SJSA1 (cell line): Measurements from ENCODE around the gene TSHZ2. TPM values are rescaled to one million over a fixed set of nuclear protein-coding genes. Genes with fewer than 3 reads are reported as not detected.
"Not testable (repeated sequence)": the region's sequence is repeated elsewhere in the genome, so short reads cannot be mapped to it uniquely, and the experiment has no call there.

Experiments
- DNase-seq, 2 experiments: peaks; one replicate each; pipeline ENCODE4 v3.0.0-alpha.2; 2015 to 2020; ENCODE audit warnings: low spot score in 2 of 2, low read depth in 1 of 2
- H3K27ac ChIP-seq: fragments of 250-450 bp; sonication (Bioruptor Pico); 2 replicates; pipeline ENCODE4 v1.5.1; 2020; ENCODE audit warnings: mild to moderate bottlenecking, moderate library complexity
- H3K27me3 ChIP-seq: fragments of 250-450 bp; sonication (Bioruptor Pico); replicated peaks from 2 replicates; pipeline ENCODE4 v1.5.1; 2020; ENCODE audit warnings: mild to moderate bottlenecking, moderate library complexity
- H3K36me3 ChIP-seq: fragments of 250-450 bp; sonication (Bioruptor Pico); 2 replicates; pipeline ENCODE4 v1.5.1; 2020; ENCODE audit warnings: mild to moderate bottlenecking
- H3K4me1 ChIP-seq: fragments of 250-450 bp; sonication (Bioruptor Pico); replicated peaks from 2 replicates; pipeline ENCODE4 v1.6.1; 2021; ENCODE audit warnings: mild to moderate bottlenecking
- H3K4me3 ChIP-seq: fragments of 250-450 bp; sonication (Bioruptor Pico); 2 replicates; pipeline ENCODE4 v1.5.1; 2020; ENCODE audit warnings: mild to moderate bottlenecking
- H3K9me3 ChIP-seq: fragments of 250-450 bp; sonication (Bioruptor Pico); replicated peaks from 2 replicates; pipeline ENCODE4 v1.5.1; 2020; ENCODE audit warnings: mild to moderate bottlenecking
- total RNA-seq: library from RNA; depleted of rRNA; stranded (reverse); fragments of >200 nt; shearing (Covaris generic); gene quantifications from 2 replicates; pipeline ENCODE4 v1.2.3, GENCODE V29; 2014

TSHZ2 gene
- total RNA-seq, 1 experiment from 2014 or later, result not detected

DNA sequence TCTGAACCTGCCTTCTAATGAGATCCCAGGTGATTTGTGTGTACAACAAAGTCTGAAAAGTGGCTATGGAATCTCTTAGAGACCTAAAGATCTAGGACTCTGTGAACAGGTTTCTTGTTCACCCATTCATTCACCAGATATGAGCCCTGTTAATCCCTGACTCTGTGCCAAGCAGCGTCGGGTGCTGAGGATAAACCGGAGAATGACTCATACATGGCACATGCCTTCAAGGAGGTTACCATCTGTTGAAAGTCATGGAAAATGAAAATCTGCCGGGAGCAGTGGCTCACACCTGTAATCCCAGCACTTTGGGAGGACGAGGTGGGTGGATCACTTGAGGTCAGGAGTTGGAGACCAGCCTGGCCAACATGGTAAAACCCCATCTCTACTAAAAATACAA is 549.3 kb downstream of the TSHZ2 start:
- not testable (repeated sequence) for H3K27me3 ChIP-seq, H3K9me3 ChIP-seq, H3K36me3 ChIP-seq, H3K27ac ChIP-seq, DNase-seq, H3K4me3 ChIP-seq, H3K4me1 ChIP-seq

DNA sequence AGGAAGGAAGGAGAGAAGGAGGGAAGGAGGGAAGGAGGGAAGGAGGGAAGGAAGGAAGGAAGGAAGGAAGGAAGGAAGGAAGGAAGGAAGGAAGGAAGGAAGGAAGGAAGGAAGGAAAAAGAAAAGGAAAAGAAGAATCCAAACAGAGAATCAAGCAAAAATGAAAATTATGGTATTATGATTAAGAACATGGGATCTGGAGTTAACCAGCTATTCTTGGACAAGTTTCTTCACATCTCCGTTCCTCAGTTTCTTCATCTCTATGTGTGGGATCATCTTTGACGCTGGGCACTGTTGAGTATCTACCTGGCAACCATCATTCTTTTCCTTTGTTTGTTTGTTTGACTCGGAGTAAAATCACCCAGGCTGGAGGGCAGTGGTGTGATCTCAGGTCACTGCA is 549.9 kb downstream of the TSHZ2 start:
- Histone ChIP-seq H3K36me3 (no peaks in the 10 kb centered on the region), H3K4me1 (no peaks in the 10 kb centered on the region), H3K9me3 (no peaks in the 10 kb centered on the region), H3K27me3 (no peaks in the 10 kb centered on the region), H3K4me3 (no peak overlapping the region), H3K27ac (no peak overlapping the region)
- no peak for DNase-seq

DNA sequence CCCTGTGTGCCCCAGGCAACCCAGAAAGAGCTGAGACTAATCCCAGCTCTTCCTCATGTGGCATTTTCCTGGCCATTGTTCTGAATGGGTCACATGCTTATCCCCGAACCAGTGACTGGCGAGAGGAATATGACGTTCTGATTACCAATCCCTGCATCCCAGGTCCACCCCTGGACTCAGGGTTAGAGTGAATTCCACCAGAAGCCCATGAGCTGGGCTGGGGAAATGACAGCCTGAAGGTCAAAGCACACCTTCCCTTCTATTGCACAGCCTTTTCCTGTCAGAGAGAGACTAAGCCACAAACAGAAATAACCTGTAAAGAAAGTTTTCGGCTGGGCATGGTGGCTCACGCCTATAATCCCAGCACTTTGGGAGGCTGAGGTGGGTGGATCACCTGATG is 550.5 kb downstream of the TSHZ2 start:
- Histone ChIP-seq H3K27me3 (no peaks in the 10 kb centered on the region), H3K36me3 (no peaks in the 10 kb centered on the region), H3K4me3 (no peak overlapping the region), H3K4me1 (no peaks in the 10 kb centered on the region), H3K27ac (no peak overlapping the region), H3K9me3 (no peaks in the 10 kb centered on the region)
- no peak for DNase-seq

DNA sequence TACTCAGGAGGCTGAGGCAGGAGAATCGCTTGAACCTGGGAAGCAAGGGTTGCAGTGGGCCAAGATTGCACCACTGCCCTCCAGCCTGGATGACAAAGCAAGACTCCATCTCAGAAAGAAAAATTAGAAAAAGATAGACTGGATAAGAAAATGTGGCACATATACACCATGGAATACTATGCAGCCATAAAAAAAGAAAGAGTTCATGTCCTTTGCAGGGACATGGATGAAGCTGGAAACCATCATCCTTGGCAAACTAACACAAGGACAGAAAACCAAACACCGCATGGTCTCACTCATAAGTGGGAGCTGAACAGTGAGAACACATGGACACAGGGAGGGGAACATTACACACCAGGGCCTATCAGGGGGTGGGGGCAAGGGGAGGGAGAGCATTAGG is 551.5 kb downstream of the TSHZ2 start:
- not testable (repeated sequence) for H3K27me3 ChIP-seq, H3K4me3 ChIP-seq, DNase-seq, H3K27ac ChIP-seq, H3K36me3 ChIP-seq, H3K4me1 ChIP-seq, H3K9me3 ChIP-seq

DNA sequence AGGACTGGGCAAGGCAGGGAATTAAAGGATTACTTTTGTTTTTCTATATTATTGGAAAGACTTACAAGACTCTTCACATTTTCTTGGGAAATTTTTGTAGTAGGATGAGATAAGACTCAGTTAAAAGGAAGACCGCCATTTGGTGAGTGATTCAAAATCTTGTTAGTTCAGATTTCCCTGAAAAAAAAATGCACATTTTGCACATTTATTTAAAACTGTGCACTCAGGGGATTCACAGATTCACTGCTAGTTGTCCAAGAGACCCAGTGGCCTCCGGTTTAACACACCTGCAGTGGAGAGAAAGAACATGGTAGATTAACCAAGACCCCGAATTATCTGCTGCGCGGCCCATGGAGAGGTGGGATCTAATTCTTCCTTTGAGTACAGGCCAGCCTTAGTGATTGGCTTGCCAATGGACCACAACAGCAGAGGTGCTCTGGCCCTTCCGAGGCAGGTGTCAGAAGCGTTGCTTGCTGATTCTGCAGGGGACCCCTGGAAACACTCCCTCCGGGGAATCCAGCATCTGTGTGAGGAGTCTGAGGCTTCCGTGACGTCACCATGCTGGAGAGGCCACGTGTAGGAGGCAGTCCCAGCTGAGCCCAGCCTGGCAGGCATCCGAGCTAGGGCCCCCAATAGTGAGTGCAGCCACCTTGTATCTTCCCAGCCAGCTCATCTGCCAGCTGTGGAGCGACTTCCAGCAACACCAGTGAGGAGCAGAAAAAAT is 552.6 kb downstream of the TSHZ2 start:
- Histone ChIP-seq H3K27me3 (no peaks in the 10 kb centered on the region), H3K4me3 (no peak overlapping the region)

DNA sequence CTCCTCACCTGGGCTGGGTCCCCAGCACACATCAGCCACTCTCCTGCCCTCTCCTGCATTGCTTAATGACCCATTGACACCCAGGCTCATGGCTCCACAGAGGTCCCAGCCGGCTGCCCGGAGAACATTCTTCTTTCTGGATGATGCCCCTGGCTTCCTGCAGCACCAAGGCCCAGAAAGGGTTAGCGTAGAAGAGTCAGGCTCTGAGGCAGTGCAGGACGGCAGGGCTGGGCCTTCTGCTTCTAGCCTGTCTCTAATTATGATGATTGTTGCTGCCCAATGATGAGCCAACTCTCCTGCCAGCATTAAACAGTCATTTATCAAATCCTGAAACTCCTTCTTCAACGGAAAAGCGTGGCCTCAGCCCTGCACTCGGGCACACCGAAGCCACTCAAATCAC is 555.0 kb downstream of the TSHZ2 start:
- no peaks in the 10 kb centered on the region for H3K27me3 ChIP-seq
- no peaks in the 10 kb centered on the region for H3K36me3 ChIP-seq
- no peak for DNase-seq
- no peaks in the 10 kb centered on the region for H3K9me3 ChIP-seq
- no peaks in the 10 kb centered on the region for H3K4me1 ChIP-seq
- no peak overlapping the region for H3K27ac ChIP-seq
- H3K4me3 ChIP-seq, result no peak overlapping the region

More for the DNA sequence above, 552.6 kb downstream of the TSHZ2 start:
- Histone ChIP-seq H3K27ac (no peak overlapping the region), H3K36me3 (no peaks in the 10 kb centered on the region), H3K9me3 (no peaks in the 10 kb centered on the region), H3K4me1 (no peaks in the 10 kb centered on the region)
- no peak for DNase-seq

DNA sequence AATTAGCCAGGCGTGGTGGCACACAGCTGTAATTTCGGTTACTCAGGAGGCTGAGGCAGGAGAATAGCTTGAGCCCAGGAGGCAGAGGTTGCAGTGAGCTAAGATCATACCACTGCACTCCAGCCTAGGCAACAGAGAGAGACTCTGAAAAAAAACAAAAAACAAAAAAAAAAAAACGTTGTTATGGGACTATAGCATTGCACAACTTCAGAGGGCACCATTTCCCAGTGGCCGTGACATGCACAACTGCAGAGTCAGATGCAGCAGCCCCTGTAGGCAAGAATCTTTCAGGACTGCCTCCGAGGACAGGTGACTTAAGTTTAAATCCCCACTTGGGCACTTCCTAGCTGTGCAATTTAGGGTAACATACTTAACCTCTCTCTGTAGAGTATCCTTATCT is 557.5 kb downstream of the TSHZ2 start:
- Histone ChIP-seq H3K27me3 (no peaks in the 10 kb centered on the region), H3K9me3 (no peaks in the 10 kb centered on the region), H3K27ac (no peak overlapping the region), H3K36me3 (no peaks in the 10 kb centered on the region), H3K4me3 (no peak overlapping the region), H3K4me1 (no peaks in the 10 kb centered on the region)
- no peak for DNase-seq

DNA sequence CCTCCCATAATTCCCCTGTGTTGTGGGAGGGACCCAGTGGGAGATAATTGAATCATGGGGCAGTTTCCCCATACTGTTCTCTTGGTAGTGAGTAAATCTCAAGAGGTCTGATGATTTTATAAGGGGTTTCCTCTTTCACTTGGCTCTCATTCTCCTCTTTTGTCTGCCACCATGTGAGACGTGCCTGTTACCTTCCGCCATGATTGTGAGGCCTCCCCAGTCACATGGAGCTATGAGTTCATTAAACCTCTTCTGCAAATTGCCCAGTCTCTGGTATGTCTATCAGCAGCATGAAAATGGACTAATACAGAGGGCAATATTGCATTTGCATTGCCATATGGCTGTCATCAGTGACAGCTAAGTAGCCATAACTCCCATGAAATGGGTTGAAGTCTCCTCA is 558.3 kb downstream of the TSHZ2 start:
- H3K9me3 ChIP-seq, result no peaks in the 10 kb centered on the region
- no peak for DNase-seq
- H3K4me3 ChIP-seq, result no peak overlapping the region
- no peak overlapping the region for H3K27ac ChIP-seq
- H3K27me3 ChIP-seq, result no peaks in the 10 kb centered on the region
- H3K4me1 ChIP-seq, result no peaks in the 10 kb centered on the region
- H3K36me3 ChIP-seq, result no peaks in the 10 kb centered on the region

DNA sequence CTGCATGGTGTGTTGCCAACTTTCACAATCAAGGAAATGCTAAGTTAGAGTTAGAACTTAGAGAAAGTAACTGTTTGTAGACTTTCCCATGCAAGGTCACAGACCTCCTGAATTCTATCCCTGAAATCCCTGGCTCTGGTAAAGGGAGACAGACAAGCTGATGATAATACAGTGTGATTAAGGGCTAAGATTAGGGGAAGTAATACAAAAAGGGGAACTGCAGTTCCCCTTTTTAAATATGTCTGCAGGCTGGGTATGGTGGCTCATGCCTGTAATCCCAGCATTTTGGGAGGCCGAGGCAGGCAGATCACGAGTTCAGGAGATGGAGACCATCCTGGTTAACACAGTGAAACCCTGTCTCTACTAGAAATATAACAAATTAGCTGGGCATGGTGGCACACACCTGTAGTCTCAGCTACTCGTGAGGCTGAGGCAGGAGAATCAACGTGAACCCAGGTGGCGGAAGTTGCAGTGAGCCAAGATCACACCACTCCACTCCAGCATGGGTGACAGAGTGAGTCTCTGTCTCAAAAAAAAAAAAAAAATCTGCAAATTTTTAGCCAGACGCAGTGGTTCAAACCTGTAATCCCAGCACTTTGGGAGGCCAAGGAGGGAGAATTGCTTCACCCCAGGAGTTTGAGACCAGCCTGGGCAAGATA is 560.6 kb downstream of the TSHZ2 start:
- not testable (repeated sequence) for H3K27me3 ChIP-seq, H3K4me1 ChIP-seq, H3K36me3 ChIP-seq, DNase-seq, H3K4me3 ChIP-seq, H3K27ac ChIP-seq, H3K9me3 ChIP-seq

DNA sequence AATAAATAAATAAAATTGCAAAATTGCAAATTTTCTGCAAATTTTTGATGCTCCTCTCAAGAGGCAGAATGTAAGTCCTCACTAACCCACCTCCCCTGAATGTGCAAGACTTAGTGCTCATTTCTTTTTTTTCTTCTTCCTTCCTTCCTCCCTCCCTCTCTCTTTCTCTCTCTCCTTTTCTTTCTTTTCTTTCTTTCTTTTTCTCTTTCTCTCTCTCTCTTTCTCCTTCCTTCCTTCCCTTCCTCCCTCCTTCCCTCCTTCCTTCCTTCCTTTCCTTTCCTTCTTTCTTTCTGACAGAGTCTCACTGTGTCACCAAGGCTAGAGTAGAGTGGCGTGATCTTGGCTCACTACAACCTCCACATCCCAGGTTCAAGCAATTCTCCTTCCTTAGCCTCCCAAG is 561.3 kb downstream of the TSHZ2 start:
- Histone ChIP-seq H3K36me3 (no peaks in the 10 kb centered on the region), H3K4me3 (no peak overlapping the region), H3K27ac (no peak overlapping the region), H3K9me3 (no peaks in the 10 kb centered on the region), H3K4me1 (no peaks in the 10 kb centered on the region), H3K27me3 (no peaks in the 10 kb centered on the region)
- DNase-seq, result no peak

DNA sequence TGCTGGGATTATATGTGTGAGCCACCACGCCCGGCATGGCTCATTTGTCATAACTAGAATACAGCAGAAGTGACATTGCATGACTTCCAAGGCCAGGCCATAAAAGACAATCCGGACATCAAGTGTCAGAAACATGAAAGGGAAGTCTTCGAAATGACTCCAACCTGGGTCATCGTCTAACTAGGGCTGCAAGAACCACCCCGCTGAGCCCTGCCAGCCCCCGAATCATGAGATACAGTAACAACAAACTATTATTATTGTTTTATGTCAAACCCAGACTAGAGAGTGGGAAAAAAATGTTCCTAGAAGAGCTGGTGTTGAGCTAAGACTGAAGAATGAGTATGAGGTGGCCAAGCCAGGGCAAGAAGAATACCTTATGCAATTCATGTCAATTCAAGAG is 561.9 kb downstream of the TSHZ2 start:
- Histone ChIP-seq H3K9me3 (no peaks in the 10 kb centered on the region), H3K4me1 (no peaks in the 10 kb centered on the region), H3K36me3 (no peaks in the 10 kb centered on the region), H3K4me3 (no peak overlapping the region), H3K27ac (no peak overlapping the region), H3K27me3 (no peaks in the 10 kb centered on the region)
- DNase-seq, result no peak

DNA sequence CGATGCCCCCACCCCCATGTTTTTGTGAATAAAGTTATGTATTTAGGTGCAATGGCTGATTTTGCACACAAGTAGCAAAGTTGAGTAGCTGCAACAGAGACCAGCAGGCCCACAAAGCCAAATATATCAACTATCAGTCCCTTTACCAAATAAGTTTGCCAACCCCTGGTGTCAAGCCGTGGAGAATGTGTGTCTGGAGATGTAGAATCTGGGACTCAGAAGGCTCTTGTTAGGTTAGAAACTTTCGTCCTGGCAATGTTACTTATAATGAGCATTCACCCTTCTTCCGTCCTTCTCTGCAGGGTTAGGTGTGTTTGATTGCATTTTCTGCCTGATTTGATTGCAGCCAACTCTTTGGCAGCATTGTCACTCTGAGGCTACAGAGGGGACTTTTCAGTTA is 563.7 kb downstream of the TSHZ2 start:
- no peak for DNase-seq
- no peaks in the 10 kb centered on the region for H3K27me3 ChIP-seq

DNA sequence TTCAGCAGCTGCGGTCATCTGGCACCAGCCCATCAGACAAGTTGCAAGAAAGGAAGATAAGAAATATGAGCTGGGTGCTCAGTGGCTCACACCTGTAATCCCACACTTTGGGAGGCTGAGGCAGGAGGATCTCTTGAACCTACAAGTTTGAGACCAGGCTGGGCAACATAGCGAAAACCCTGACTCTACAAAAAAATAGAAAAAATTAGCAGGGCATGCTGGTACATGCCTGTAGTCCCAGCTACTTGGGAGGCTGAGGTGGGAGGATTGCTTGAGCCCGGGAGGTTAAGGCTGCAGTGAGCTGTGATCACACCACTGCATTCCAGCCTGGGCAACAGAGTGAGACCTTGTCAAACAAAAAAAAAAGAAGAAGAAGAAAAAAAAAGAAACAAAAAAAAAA is 564.2 kb downstream of the TSHZ2 start:
- DNase-seq, result not testable (repeated sequence)

More for the DNA sequence above, 563.7 kb downstream of the TSHZ2 start:
- H3K9me3 ChIP-seq, result no peaks in the 10 kb centered on the region
- H3K36me3 ChIP-seq, result no peaks in the 10 kb centered on the region
- H3K4me1 ChIP-seq, result no peaks in the 10 kb centered on the region
- no peak overlapping the region for H3K4me3 ChIP-seq
- H3K27ac ChIP-seq, result no peak overlapping the region

DNA sequence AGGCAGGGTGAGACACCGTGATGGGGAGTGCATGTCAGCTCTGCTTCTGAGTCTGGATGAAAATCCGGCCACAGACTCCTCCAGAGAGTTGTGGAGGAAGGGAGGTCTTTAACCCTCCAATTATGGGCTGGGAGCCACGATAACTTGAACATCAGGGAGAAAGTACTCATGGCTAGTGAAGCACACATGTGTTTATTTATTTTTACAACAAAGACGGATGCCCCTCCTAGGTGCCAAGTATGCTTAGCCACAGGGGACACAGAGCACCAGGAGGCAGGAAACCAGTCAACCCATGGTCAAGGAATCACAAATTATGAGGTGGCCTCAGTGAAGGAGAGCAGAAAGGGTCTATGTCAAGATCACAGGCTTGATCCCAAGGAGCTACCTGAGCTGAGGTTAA is 567.4 kb downstream of the TSHZ2 start:
- DNase-seq, result no peak
- Histone ChIP-seq H3K9me3 (no peaks in the 10 kb centered on the region), H3K36me3 (no peaks in the 10 kb centered on the region), H3K4me1 (no peaks in the 10 kb centered on the region), H3K27ac (no peak overlapping the region), H3K27me3 (no peaks in the 10 kb centered on the region), H3K4me3 (no peak overlapping the region)

More for the DNA sequence above, 564.2 kb downstream of the TSHZ2 start:
- not testable (repeated sequence) for H3K9me3 ChIP-seq, H3K4me3 ChIP-seq, H3K4me1 ChIP-seq, H3K27me3 ChIP-seq, H3K27ac ChIP-seq, H3K36me3 ChIP-seq
